HG02610 (cell line): ENCODE measurements around the gene ADAMTSL5.

Source experiments
- ATAC-seq: cut with Tn5 transposase; IDR thresholded peaks from one replicate; pipeline ENCODE4 v1.9.1; 2021; ENCODE audit warnings: mild to moderate bottlenecking, moderate library complexity; ENCODE audit not compliant: unreplicated experiment

ADAMTSL5 gene

GRCh38 chr19:1497578-1498235, 15.1 kb downstream of the ADAMTSL5 start:
- ATAC-seq = no peak

DNA sequence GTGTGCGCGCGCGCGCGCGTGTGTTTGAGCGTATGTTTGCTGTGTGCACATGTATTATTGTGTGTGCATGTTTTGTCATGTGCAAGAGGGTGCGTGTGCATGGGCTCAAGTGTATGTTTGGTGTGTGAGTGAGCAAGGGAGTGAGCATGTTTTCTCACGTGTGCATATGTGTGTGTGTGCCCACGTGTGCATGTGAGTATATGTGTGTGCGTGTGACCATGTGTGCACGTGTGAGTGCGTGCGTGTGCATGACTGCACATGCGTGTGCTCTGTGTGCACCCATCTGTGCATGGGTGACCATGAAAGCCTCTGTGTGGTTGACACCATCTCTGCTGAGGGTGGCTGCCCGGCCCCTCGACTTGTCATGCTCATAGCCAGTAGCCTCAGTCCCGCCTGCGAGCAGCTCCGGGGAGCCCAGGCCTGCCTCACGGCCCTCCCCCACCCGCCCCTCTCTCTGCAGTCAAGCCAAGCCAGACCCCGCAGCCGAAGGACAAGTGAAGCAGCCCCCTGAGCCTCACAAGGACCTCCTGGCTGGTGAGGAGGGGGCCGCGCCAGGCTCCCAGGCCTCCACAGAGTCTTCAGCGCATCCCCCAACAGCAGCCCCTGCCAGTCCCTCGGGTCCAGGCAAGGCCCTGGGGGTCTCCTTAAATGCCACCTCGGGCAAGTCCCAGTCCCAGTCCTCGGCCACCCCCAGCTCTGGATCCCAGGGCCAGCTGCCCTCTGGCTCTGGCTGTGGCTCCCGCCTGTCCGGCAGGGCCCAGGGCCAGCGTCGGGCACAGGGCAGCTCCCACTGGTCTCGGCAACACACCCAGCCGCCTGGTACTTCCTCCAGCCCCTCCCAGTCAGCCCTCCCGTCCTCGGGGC, 15.9 kb downstream of the ADAMTSL5 start:
- ATAC-seq = no peak

DNA sequence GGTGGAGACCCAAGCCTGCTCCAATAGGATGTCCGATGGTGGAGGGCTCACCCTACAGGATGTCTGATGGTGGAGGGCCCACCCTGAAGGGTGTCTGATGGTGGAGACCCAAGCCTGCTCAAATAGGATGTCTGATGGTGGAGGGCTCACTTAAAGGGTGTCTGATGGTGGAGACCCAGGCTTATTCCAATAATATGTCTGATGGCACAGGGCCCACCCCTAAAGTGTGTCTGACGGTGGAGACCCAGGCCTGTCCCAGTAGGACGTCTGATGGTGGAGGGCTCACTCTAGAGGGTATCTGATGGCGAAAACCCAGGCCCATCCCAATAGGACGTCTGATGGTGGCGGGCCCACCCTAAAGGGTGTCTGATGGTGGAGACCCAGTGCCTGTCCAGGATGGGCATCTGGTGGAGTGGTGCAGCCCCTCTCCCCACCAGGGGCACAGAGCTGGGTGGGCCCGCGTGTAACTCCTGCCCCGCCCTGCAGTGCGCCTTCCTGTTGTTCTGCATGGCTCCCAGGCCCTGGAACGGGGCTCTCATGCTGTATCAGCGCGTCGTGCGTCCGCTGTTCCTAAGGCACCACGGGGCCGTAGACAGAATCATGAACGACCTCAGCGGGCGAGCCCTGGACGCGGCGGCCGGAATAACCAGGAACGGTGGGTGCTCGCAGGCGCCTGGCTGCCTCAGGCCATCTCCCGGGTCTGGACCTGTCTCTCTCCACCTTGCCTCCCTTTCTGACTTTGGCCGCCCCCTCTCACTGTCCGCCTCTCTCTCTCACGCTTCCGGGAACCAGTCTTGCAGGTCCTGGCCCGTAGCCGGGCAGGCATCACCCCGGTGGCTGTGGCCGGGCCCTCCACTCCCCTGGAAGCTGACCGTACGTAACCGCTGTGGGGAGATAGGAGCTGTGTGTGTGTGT, 16.8 kb downstream of the ADAMTSL5 start:
- no peak for ATAC-seq

- ATAC-seq = no peak
These were observed 17.6 kb downstream of the ADAMTSL5 start for GRCh38 chr19:1495051-1495798.

GRCh38 chr19:1494115-1494815, 18.6 kb downstream of the ADAMTSL5 start:
- ATAC-seq = no peak

DNA sequence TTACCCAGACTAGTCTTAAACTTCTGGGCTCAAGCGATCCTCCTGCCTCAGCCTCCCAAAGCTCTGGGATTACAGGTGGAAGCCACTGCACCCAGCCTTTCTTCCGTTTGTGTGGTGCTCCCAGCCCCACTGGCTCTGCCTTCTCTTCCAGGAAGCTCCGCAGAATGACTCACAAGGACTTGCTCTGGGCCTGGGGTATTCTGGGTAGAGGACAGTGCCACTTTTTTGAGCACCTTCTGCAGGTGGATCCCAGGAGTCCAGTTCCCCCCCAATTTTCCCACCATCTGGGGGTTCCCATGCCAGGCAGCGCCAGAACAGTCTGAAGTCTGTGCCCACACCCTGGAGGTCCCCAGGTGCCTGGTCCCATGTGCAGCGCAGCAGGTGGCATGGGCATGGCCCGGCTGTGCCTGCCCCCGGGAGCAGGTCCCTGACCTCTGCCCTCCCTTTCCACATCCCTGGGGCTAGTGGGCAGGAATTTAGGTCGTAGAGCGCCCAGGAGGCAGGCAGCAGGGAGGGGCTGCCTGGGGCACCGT, 20.3 kb downstream of the ADAMTSL5 start:
- no peak for ATAC-seq

- no peak for ATAC-seq
These were observed 21.0 kb downstream of the ADAMTSL5 start for GRCh38 chr19:1491849-1492170.

DNA sequence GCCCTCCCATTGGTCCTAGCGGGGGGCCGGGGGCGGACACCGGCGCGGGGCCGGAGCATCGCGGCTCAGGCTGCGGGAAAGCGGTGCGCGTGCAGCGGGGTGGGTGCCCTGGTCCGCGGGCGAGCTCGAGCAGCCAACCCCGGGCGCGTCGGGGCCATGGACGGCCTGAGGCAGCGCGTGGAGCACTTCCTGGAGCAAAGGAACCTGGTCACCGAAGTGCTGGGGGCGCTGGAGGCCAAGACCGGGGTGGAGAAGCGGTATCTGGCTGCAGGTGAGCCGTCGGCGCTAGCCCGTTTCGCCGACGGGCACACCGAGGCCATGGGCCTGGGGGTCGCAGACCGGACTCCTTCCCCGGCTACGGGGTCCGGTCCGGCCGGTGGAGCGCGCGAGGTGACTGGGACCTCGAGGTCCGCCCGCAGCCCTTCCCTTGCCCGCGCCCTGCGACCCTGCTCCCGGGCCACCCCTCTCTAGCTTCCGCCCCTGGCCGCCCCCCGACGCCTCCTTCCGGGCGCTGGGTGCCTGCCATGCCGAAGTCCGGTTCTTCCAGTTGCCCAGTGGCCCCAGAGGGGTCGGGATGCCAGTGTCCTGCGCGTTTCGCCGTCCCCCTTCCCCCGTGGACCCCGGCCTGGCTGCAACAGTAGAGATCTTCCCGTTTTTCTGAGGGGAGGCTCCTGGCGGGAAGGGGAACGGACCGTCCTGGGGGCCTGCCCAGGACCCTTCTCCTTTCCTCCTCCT, 21.5 kb downstream of the ADAMTSL5 start, which contains the start of gene REEP6:
Gene REEP6 (plus strand): TSS at position 68 of the 735 bp plus-strand sequence. CDS start 89 bp downstream, at position 157.
- ATAC-seq = no peak

GRCh38 chr19:1490311-1491113, 22.3 kb downstream of the ADAMTSL5 start, which contains the start of gene PCSK4:
Gene PCSK4, minus strand, starts transcription at chr19:1490350. Its CDS starts 4 bp downstream, at chr19:1490346.
- peak; percentile 75 for ATAC-seq

- no peak for ATAC-seq
These were observed 23.1 kb downstream of the ADAMTSL5 start for GRCh38 chr19:1489463-1490310.

- no peak for ATAC-seq
These were observed 24.6 kb downstream of the ADAMTSL5 start for GRCh38 chr19:1488282-1488601.

- no peak for ATAC-seq
These were observed 25.1 kb downstream of the ADAMTSL5 start for GRCh38 chr19:1487576-1488281.

DNA sequence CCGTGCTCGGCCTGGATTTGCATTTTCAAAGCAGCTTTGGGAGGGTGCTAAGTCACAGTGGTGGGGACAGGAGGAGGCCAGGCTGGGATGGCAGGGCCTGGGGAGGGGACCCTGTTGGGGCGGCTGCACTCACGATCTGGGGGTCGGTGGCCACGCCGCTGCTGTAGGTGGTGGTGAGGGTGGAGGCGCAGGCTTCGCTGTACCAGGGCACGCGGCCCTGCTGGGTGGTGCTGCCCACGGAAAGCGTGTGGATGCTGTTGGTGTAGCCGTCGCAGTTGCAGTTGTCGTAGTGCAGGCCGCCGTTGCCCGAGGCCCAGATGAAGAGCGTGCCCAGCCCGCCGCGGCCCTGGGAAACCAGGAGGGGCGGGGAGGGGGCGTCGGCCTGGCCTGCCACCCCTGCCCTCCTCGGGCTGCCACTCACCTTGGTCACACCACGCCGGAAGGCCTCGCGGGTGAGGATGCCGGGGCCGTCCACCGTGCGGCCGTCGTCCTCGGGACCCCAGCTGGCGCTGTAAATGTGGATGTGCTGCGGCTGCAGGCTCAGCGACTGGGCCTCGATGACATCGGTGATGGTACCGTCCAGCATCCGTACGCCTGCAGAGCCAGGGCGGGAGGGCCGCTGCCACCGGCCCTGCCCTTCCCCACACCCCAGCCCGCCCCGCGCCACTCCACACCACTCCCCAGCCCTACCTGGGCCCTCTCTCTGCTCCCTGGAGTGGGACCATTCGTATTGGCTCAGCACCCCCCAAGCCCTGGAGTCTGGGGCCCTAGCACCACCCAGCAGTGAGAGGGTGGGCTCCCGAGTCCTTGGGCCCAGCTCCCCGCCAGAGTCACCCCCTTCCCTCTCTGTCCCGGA, 25.9 kb downstream of the ADAMTSL5 start:
- no peak for ATAC-seq

GRCh38 chr19:1483979-1484428, 28.8 kb downstream of the ADAMTSL5 start:
- no peak for ATAC-seq

GRCh38 chr19:1483131-1483978, 29.5 kb downstream of the ADAMTSL5 start:
- ATAC-seq = no peak
